Endothelial cell (in vitro differentiated cells): ENCODE results near the gene UNK. TPM values are rescaled to one million over a fixed set of nuclear protein-coding genes. Genes with fewer than 3 reads are reported as not detected.

Experiments used
- DNase-seq: peaks from one replicate; pipeline ENCODE4 v3.0.0; 2021; ENCODE audit warnings: low spot score
- H3K27ac Mint-ChIP-seq: one replicate; pipeline ENCODE4 v1.8.0; 2021; ENCODE audit warnings: mixed read lengths, inconsistent platforms; ENCODE audit not compliant: unreplicated experiment
- H3K27me3 Mint-ChIP-seq: one replicate; pipeline ENCODE4 v1.8.0; 2021; ENCODE audit warnings: mild to moderate bottlenecking, moderate library complexity, mixed read lengths, inconsistent platforms; ENCODE audit not compliant: unreplicated experiment
- H3K36me3 Mint-ChIP-seq: one replicate; pipeline ENCODE4 v1.8.0; 2021; ENCODE audit warnings: mild to moderate bottlenecking, low read depth, mixed read lengths, inconsistent platforms; ENCODE audit not compliant: unreplicated experiment
- H3K4me1 Mint-ChIP-seq: one replicate; pipeline ENCODE4 v1.8.0; 2021; ENCODE audit warnings: mild to moderate bottlenecking, mixed read lengths, inconsistent platforms; ENCODE audit not compliant: unreplicated experiment
- H3K4me3 Mint-ChIP-seq: one replicate; pipeline ENCODE4 v1.8.0; 2021; ENCODE audit warnings: mild to moderate bottlenecking, mixed read lengths, inconsistent platforms; ENCODE audit not compliant: unreplicated experiment
- H3K9me3 Mint-ChIP-seq: one replicate; pipeline ENCODE4 v1.8.0; 2021; ENCODE audit warnings: mixed read lengths, inconsistent platforms; ENCODE audit not compliant: unreplicated experiment
- total RNA-seq: library from RNA; stranded (reverse); fragmentation: NEBNext Ultra II Directional; extraction: Animal tissue kit (Norgen Biotek cat#: 25700); gene quantifications from one replicate; pipeline ENCODE4 v1.2.1, GENCODE V29; 2021; ENCODE audit not compliant: unreplicated experiment
- TF ChIP-seq, protein P1 (sequence below): fragments of 200-600 bp; sonication (generic); IDR thresholded peaks from one replicate; pipeline ENCODE4 v1.5.0; 2021; ENCODE audit warnings: antibody characterized with exemption; ENCODE audit not compliant: unreplicated experiment

Gene UNK
- total RNA-seq, 1 donor from 2014 or later = 28.8 TPM

DNA sequence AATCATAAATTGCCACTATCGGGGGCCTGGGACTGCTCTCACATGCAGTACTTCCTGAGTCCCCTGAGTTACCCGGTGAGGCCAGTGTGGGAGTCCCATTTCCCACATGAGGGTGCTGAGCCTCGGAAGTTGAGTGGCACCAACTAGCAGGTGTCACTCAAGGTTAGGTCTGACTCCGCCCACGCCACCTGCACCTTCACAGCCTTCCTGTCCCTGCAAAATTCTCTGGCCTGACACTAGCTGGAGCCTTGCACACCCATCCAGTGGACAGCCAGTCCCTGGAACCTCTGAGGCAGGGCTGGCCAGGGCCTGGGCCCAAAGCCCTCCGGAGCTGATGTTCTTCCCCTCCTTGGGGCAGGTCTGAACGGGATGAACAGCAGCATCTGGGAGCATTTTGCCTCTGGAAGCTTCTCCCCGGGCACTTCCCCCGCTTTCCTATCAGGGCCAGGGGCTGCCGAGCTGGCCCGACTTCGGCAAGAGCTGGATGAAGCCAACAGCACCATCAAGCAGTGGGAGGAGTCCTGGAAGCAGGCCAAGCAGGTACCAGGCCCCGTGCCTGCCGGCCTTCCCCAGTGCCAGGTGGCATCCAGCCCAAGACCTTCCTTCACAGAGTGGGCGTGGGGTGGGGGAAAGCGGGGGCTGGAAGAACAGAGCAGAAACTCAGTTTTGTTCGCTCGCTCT, 37.7 kb downstream of the UNK start:
- no peak for DNase-seq
- peaks cover 4% of the 10 kb centered on the region for H3K27me3 Mint-ChIP-seq
- TF ChIP-seq, protein P1, sequence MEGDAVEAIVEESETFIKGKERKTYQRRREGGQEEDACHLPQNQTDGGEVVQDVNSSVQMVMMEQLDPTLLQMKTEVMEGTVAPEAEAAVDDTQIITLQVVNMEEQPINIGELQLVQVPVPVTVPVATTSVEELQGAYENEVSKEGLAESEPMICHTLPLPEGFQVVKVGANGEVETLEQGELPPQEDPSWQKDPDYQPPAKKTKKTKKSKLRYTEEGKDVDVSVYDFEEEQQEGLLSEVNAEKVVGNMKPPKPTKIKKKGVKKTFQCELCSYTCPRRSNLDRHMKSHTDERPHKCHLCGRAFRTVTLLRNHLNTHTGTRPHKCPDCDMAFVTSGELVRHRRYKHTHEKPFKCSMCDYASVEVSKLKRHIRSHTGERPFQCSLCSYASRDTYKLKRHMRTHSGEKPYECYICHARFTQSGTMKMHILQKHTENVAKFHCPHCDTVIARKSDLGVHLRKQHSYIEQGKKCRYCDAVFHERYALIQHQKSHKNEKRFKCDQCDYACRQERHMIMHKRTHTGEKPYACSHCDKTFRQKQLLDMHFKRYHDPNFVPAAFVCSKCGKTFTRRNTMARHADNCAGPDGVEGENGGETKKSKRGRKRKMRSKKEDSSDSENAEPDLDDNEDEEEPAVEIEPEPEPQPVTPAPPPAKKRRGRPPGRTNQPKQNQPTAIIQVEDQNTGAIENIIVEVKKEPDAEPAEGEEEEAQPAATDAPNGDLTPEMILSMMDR = no peak
- H3K4me3 Mint-ChIP-seq = no peak overlapping the region
- H3K4me1 Mint-ChIP-seq = no peaks in the 10 kb centered on the region
- peaks cover 26% of the 10 kb centered on the region for H3K36me3 Mint-ChIP-seq
- H3K9me3 Mint-ChIP-seq = no peaks in the 10 kb centered on the region
- H3K27ac Mint-ChIP-seq = no peak overlapping the region

DNA sequence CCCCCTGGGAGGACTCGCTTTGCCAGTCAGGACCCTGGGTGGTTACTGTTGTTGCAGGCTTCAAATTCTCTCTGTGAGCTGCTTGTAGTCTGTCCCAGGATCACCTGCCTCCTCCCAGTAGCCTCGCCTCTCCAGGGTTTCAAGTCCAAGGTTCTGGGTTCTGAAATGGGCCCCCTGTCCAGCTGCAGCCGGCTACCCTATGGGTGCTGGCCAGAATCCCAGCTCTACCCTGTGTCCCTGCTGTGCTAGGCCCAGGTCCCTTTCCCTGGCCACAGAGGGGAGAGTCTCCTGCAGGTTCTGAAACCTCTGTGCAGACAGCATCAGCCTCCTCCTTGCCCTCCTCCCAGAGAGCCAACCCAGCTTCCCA, 38.2 kb downstream of the UNK start:
- Mint-ChIP-seq H3K9me3 (no peaks in the 10 kb centered on the region), H3K27ac (no peak overlapping the region), H3K4me3 (no peak overlapping the region), H3K36me3 (peaks cover 26% of the 10 kb centered on the region), H3K27me3 (peaks cover 4% of the 10 kb centered on the region), H3K4me1 (no peaks in the 10 kb centered on the region)
- DNase-seq = no peak
- TF ChIP-seq, protein P1 = no peak

DNA sequence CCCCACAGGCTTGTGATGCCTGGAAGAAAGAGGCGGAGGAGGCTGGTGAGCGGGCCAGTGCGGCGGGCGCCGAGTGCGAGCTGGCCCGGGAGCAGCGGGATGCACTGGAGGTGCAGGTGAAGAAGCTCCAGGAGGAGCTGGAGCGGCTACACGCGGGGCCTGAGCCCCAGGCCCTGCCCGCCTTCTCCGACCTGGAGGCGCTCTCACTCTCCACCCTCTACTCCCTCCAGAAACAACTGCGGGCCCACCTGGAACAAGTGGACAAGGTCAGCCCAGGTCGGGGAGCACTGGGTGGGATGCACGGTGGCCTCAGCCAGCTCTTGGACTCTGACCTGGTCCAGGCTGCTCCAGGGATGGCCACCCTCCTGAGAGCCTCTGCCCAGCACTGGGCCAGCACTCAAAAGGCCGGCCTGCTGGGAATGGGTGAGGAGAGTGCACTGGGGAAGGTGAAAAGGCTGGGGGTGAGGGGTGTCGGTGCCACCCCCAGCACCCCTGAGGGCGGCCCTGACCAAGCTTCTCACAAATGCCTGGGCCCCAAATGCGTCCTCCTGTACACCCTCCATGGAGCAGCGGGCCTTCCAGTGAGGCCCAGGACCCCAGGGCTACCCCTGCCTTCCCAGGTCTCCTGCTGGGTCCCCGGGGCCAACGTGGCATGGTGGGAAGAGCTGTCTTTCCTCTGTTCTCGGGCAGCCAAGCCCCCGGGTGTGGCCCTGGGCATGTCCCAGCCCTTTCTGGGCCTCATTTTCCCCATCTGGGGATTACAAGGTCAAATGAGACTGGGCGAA, 38.8 kb downstream of the UNK start:
- H3K9me3 Mint-ChIP-seq = no peaks in the 10 kb centered on the region
- H3K4me3 Mint-ChIP-seq = no peak overlapping the region
- no peak for DNase-seq
- peaks cover 26% of the 10 kb centered on the region for H3K36me3 Mint-ChIP-seq
- peaks cover 4% of the 10 kb centered on the region for H3K27me3 Mint-ChIP-seq
- H3K4me1 Mint-ChIP-seq = peaks cover 5% of the 10 kb centered on the region
- no peak overlapping the region for H3K27ac Mint-ChIP-seq
- TF ChIP-seq, protein P1 = no peak

DNA sequence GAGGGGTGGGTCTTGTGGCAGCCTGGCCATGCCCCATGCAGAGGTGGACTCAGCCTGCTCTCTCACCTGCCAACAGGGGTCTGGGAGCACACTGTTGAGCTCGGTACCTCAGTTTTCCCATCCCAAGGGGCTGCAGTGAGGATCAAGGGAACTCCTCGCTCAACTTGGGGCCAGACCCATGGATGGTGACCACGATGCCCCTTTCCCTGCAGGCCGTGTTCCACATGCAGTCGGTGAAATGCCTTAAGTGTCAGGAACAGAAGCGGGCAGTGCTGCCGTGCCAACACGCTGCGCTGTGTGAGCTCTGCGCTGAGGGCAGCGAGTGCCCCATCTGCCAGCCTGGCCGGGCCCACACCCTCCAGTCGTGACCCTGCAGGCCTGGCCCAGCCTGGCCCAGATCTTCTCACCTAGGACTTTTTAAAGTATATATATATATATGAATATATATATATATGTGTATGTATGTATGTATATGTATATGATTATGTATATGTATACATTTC, 39.5 kb downstream of the UNK start:
- H3K4me3 Mint-ChIP-seq = no peak overlapping the region
- H3K27ac Mint-ChIP-seq = no peak overlapping the region
- peaks cover 5% of the 10 kb centered on the region for H3K4me1 Mint-ChIP-seq
- no peak for DNase-seq
- H3K27me3 Mint-ChIP-seq = peaks cover 2% of the 10 kb centered on the region
- no peaks in the 10 kb centered on the region for H3K9me3 Mint-ChIP-seq
- peaks cover 20% of the 10 kb centered on the region for H3K36me3 Mint-ChIP-seq
- TF ChIP-seq, protein P1 = no peak

DNA sequence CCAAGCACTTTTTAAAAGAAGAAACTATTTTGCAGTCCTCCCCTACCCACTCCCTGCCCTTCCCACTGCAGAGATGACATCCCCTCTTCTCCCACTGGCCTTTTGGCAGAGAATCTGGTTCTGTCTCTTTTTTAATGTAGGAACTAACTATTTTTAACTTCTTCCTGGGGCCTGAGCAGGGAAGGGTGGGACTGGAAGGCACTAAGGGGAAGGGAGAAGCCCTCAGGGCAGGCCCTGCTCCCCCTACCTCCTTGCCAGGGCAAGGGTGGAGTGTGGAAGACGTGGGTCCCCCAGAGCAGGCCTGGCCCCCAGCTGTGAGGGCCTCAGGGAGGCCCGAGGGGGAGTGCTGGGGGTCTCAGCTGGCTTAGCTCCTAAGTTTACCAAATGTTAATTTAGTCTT, 40.1 kb downstream of the UNK start:
- peaks cover 5% of the 10 kb centered on the region for H3K4me1 Mint-ChIP-seq
- H3K9me3 Mint-ChIP-seq = no peaks in the 10 kb centered on the region
- no peak overlapping the region for H3K27ac Mint-ChIP-seq
- TF ChIP-seq, protein P1 = no peak
- peaks cover 16% of the 10 kb centered on the region for H3K36me3 Mint-ChIP-seq
- no peaks in the 10 kb centered on the region for H3K27me3 Mint-ChIP-seq
- no peak for DNase-seq
- no peak overlapping the region for H3K4me3 Mint-ChIP-seq
